ENCODE data around the gene AIFM3. TPM values are rescaled to one million over a fixed set of nuclear protein-coding genes. Genes with fewer than 3 reads are reported as not detected.

AIFM3 gene
- total RNA-seq, 1 donor, result 0.72 TPM

GRCh38 chr22:20948989-20949388 lies 18.1 kb upstream of the AIFM3 start:
- no peak for TF ChIP-seq CTCF (IDR thresholded peaks at IDR 0.05; ENCODE audit: extremely low read depth, low read depth, low read length)
- Histone ChIP-seq H3K4me3 (ENCODE audit: insufficient read depth, low read length) (no peak overlapping the region), H3K4me1 (ENCODE audit: insufficient read depth, low read length) (peaks cover 17% of the 10 kb centered on the region), H3K36me3 (ENCODE audit: insufficient read depth, low read length) (peaks cover 46% of the 10 kb centered on the region), H3K4me2 (ENCODE audit: insufficient read depth, low read length) (no peak overlapping the region), H3K79me2 (ENCODE audit: insufficient read depth, low read length) (peaks cover 99% of the 10 kb centered on the region), H4K20me1 (ENCODE audit: insufficient read depth, low read length) (peaks cover 66% of the 10 kb centered on the region), H3K27ac (ENCODE audit: low read depth, low read length) (no peak overlapping the region), H2AFZ (ENCODE audit: low read length) (no peak overlapping the region), H3K27me3 (ENCODE audit: insufficient read depth, low read length) (no peaks in the 10 kb centered on the region), H3K9me3 (ENCODE audit: low read depth, low read length) (no peaks in the 10 kb centered on the region)
- no peak for DNase-seq (ENCODE audit: insufficient read length, low spot score, missing footprints)

- Histone ChIP-seq H3K36me3 (ENCODE audit: insufficient read depth, low read length) (peaks cover 46% of the 10 kb centered on the region), H3K9me3 (ENCODE audit: low read depth, low read length) (no peaks in the 10 kb centered on the region), H3K4me2 (ENCODE audit: insufficient read depth, low read length) (no peak overlapping the region), H4K20me1 (ENCODE audit: insufficient read depth, low read length) (peaks cover 69% of the 10 kb centered on the region), H3K79me2 (ENCODE audit: insufficient read depth, low read length) (peaks cover 92% of the 10 kb centered on the region), H3K27ac (ENCODE audit: low read depth, low read length) (no peak overlapping the region), H3K27me3 (ENCODE audit: insufficient read depth, low read length) (no peaks in the 10 kb centered on the region), H3K4me1 (ENCODE audit: insufficient read depth, low read length) (peaks cover 17% of the 10 kb centered on the region), H2AFZ (ENCODE audit: low read length) (no peak overlapping the region), H3K4me3 (ENCODE audit: insufficient read depth, low read length) (no peak overlapping the region)
- DNase-seq (ENCODE audit: insufficient read length, low spot score, missing footprints), result peak; percentile 54
- TF ChIP-seq CTCF (IDR thresholded peaks at IDR 0.05; ENCODE audit: extremely low read depth, low read depth, low read length), result no peak
Observed at GRCh38 chr22:20949698-20950183, 17.3 kb upstream of the AIFM3 start.

GRCh38 chr22:20951151-20951931 lies 15.7 kb upstream of the AIFM3 start:
- Histone ChIP-seq H3K4me2 (ENCODE audit: insufficient read depth, low read length) (no peak overlapping the region), H3K4me1 (ENCODE audit: insufficient read depth, low read length) (peaks cover 7% of the 10 kb centered on the region), H2AFZ (ENCODE audit: low read length) (no peak overlapping the region), H3K4me3 (ENCODE audit: insufficient read depth, low read length) (no peak overlapping the region), H4K20me1 (ENCODE audit: insufficient read depth, low read length) (peaks cover 59% of the 10 kb centered on the region), H3K79me2 (ENCODE audit: insufficient read depth, low read length) (peaks cover 76% of the 10 kb centered on the region), H3K9me3 (ENCODE audit: low read depth, low read length) (no peaks in the 10 kb centered on the region), H3K27me3 (ENCODE audit: insufficient read depth, low read length) (no peaks in the 10 kb centered on the region), H3K27ac (ENCODE audit: low read depth, low read length) (no peak overlapping the region), H3K36me3 (ENCODE audit: insufficient read depth, low read length) (peaks cover 46% of the 10 kb centered on the region)
- DNase-seq (ENCODE audit: insufficient read length, low spot score, missing footprints), result no peak
- no peak for TF ChIP-seq CTCF (IDR thresholded peaks at IDR 0.05; ENCODE audit: extremely low read depth, low read depth, low read length)

GRCh38 chr22:20951932-20952380 lies 15.1 kb upstream of the AIFM3 start:
- Histone ChIP-seq H3K27ac (ENCODE audit: low read depth, low read length) (no peak overlapping the region), H3K4me1 (ENCODE audit: insufficient read depth, low read length) (peaks cover 8% of the 10 kb centered on the region), H4K20me1 (ENCODE audit: insufficient read depth, low read length) (peaks cover 53% of the 10 kb centered on the region), H3K4me2 (ENCODE audit: insufficient read depth, low read length) (no peak overlapping the region), H3K4me3 (ENCODE audit: insufficient read depth, low read length) (no peak overlapping the region), H2AFZ (ENCODE audit: low read length) (no peak overlapping the region), H3K36me3 (ENCODE audit: insufficient read depth, low read length) (peaks cover 46% of the 10 kb centered on the region), H3K9me3 (ENCODE audit: low read depth, low read length) (no peaks in the 10 kb centered on the region), H3K79me2 (ENCODE audit: insufficient read depth, low read length) (peaks cover 70% of the 10 kb centered on the region), H3K27me3 (ENCODE audit: insufficient read depth, low read length) (no peaks in the 10 kb centered on the region)
- no peak for TF ChIP-seq CTCF (IDR thresholded peaks at IDR 0.05; ENCODE audit: extremely low read depth, low read depth, low read length)
- DNase-seq (ENCODE audit: insufficient read length, low spot score, missing footprints), result no peak

All from osteoblast (primary cell).